HepG2 (cell line): ENCODE data around the gene DND1. TPM values are rescaled to one million over a fixed set of nuclear protein-coding genes. Genes with fewer than 3 reads are reported as not detected.
A peak's percentile ranks its signal among the peaks of the same experiment; 100 is the strongest.

Experiments used
- CEBPG ChIP-seq: IDR thresholded peaks from 2 replicates; pipeline ENCODE4 v1.6.1; 2016
- CERS6 ChIP-seq: sonication (generic); formaldehyde crosslinking; IDR thresholded peaks from 2 replicates; pipeline ENCODE4 v1.5.0; 2020; ENCODE audit warnings: missing genetic modification reagents
- HIC2 ChIP-seq: sonication (generic); formaldehyde crosslinking; IDR thresholded peaks from 2 replicates; pipeline ENCODE4 v1.9.0; 2022; ENCODE audit warnings: low read depth, missing genetic modification reagents
- RBM22 ChIP-seq: fragments of 200-400 bp; formaldehyde crosslinking; optimal IDR thresholded peaks from 2 replicates; pipeline ENCODE3; 2017; ENCODE audit warnings: mild to moderate bottlenecking, low read length, moderate library complexity
- ZMYM4 ChIP-seq: sonication (generic); formaldehyde crosslinking; IDR thresholded peaks from 2 replicates; pipeline ENCODE4 v1.8.1; 2023; ENCODE audit warnings: mild to moderate bottlenecking, missing genetic modification reagents
- ZNF652 ChIP-seq: IDR thresholded peaks from 2 replicates; pipeline ENCODE4 v1.6.1; 2016; ENCODE audit warnings: low read depth, borderline replicate concordance
- ZNF687 ChIP-seq: sonication (generic); formaldehyde crosslinking; IDR thresholded peaks from 2 replicates; pipeline ENCODE4 v1.5.1; 2020; ENCODE audit warnings: mild to moderate bottlenecking, missing genetic modification reagents, moderate library complexity
- ZNF878 ChIP-seq: sonication (generic); formaldehyde crosslinking; IDR thresholded peaks from 2 replicates; pipeline ENCODE4 v1.8.1; 2023; ENCODE audit warnings: mild to moderate bottlenecking, missing genetic modification reagents, moderate library complexity
- polyA plus RNA-seq, 8 experiments: library from polyadenylated mRNA; depleted of rRNA in 3 of 8; stranded (reverse) in 7 of 8; unstranded in 1 of 8; fragments of >200 nt; fragmentation: Illumina TruSeq in 4 of 8; extraction: Trizol in 4 of 8; gene quantifications; 2 replicates each; pipeline versions ENCODE4 v1.2.1 to v1.2.3, GENCODE V29; 2011 to 2016; ENCODE audit warnings: low read depth in 4 of 8, missing spikeins in 1 of 8, mixed read lengths in 1 of 8; ENCODE audit not compliant: insufficient read depth in 1 of 8
- total RNA-seq, 5 experiments: library from RNA; depleted of rRNA; stranded (reverse); fragments of >200 nt; fragmentation: Illumina TruSeq; extraction: Trizol; gene quantifications; 2 replicates each; pipeline ENCODE4 v1.2.3, GENCODE V29; 2016; ENCODE audit warnings: low read depth in 1 of 5

The DND1 gene
- total and polyA plus RNA-seq, 2 of the 13 experiments (the other 11 are each of a cell fraction or from before 2014, with no cell fraction given): 0.48 to 0.55 TPM

- TF ChIP-seq ZNF687 (CRISPR knock-in tag) (no peak), CEBPG (no peak), RBM22 (no peak), ZMYM4 (CRISPR knock-in tag) (0 out of 2 replicates have a peak, but pooled peaks have one; percentile 22), ZNF878 (peak; percentile 50; the same call in 1 of the 2 replicates), ZNF652 (peak; percentile 95), CERS6 (CRISPR knock-in tag) (no peak), HIC2 (CRISPR knock-in tag) (peak; percentile 56; the same call in 1 of the 2 replicates)
These were observed 37.8 kb downstream of the DND1 start (continued) for GRCh38 chr5:140635291-140636257.
